HFF-Myc (cell line): Measurements from ENCODE around the gene DDX43.

Experiments used
- DNase-seq: peaks from one replicate; pipeline ENCODE4 v3.0.0-alpha.2; 2011; ENCODE audit warnings: low read depth; ENCODE audit errors: extremely low read depth
- H3K4me3 ChIP-seq: replicated peaks from 2 replicates; pipeline ENCODE4 v1.5.1; 2011; ENCODE audit warnings: low read depth, mild to moderate bottlenecking, control low read depth, low read length
- CTCF ChIP-seq: IDR thresholded peaks from 2 replicates; pipeline ENCODE4 v1.5.1; 2012; ENCODE audit warnings: mild to moderate bottlenecking, low read depth, low read length, control low read depth; ENCODE audit errors: missing control alignments

DDX43 gene

GRCh38 chr6:73394577-73395354 is at the start of gene DDX43:
Gene DDX43, plus strand, starts transcription at chr6:73394828. Its CDS starts 78 bp downstream, at chr6:73394906.
- TF ChIP-seq CTCF, result no peak
- H3K4me3 ChIP-seq, result no peak within 1 kb of the TSS
- DNase-seq, result no peak

- no peak overlapping the region for H3K4me3 ChIP-seq
- DNase-seq, result no peak
- TF ChIP-seq CTCF, result no peak
Measured at GRCh38 chr6:73348550-73349204, 46.0 kb upstream of the DDX43 start.

GRCh38 chr6:73349311-73349710 is 45.3 kb upstream of the DDX43 start:
- DNase-seq, result no peak
- TF ChIP-seq CTCF, result no peak
- H3K4me3 ChIP-seq, result no peak overlapping the region

GRCh38 chr6:73353636-73354593 is 40.7 kb upstream of the DDX43 start, which contains the start of gene DPPA5:
Gene DPPA5, minus strand, starts transcription at chr6:73354276. Its CDS starts 51 bp downstream, at chr6:73354225.
- no peak for DNase-seq
- no peak for TF ChIP-seq CTCF

GRCh38 chr6:73362358-73362757 is 32.3 kb upstream of the DDX43 start, which contains the start of gene KHDC3L:
Gene KHDC3L, plus strand, starts transcription at chr6:73362658. Its CDS starts 72 bp downstream, at chr6:73362730.
- DNase-seq, result no peak
- H3K4me3 ChIP-seq, result no peak within 1 kb of the TSS

More at GRCh38 chr6:73353636-73354593, 40.7 kb upstream of the DDX43 start, which contains the start of gene DPPA5:
- H3K4me3 ChIP-seq, result no peak within 1 kb of the TSS

More at GRCh38 chr6:73362358-73362757, 32.3 kb upstream of the DDX43 start, which contains the start of gene KHDC3L:
- no peak for TF ChIP-seq CTCF
